ENCODE results near the gene TLL2.
"Not testable (repeated sequence)": the region's sequence is repeated elsewhere in the genome, so short reads cannot be mapped to it uniquely, and the experiment has no call there.

The TLL2 gene

DNA sequence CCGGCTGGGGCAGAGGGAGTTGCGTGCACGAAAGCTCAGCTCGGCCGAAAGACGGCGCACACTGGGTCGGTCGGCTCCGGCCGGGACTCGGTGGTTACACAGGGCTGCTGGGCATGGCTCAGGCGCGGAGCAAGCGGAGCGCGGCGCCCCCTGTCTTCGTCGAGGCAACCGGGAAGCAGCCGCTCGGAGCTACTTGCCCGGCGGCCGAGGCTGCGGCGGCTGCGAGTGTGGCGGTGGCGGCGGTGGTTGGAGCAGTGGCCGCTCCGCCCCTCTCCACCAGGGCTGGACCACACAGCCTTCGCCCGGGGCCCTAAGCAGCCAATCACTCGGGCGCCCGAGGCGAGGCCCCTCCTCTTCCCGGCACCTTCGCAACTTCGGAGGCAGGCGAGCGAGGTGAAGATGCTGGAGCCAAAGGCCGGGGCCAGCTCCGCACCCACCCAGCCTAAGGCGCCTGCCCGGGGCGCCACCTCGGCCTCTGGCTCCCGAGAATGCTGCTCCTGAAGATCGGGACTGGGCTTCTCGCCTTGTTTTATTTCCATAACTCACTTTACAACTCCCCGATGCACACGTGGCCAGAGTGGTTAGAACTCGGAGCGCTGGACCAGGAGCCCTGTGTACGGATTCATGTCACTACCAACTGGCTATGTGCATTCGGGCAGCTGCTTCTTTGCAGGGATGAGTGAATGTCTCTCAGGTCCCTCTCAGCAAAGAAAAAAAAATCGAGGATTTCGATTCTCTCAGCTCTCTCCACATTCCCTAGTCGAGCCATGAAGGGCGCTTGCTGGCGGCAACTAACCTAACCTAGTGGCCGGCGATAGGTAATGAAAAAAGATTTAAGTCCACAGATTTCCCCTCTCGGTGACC, at the start of gene TLL2:
TSS of gene TLL2 (minus strand) at position 229 of the 864 bp plus-strand sequence. CDS start 241 bp downstream, outside the sequence.
- peak; percentile 78 for DNase-seq (ENCODE audit: low spot score)

DNA sequence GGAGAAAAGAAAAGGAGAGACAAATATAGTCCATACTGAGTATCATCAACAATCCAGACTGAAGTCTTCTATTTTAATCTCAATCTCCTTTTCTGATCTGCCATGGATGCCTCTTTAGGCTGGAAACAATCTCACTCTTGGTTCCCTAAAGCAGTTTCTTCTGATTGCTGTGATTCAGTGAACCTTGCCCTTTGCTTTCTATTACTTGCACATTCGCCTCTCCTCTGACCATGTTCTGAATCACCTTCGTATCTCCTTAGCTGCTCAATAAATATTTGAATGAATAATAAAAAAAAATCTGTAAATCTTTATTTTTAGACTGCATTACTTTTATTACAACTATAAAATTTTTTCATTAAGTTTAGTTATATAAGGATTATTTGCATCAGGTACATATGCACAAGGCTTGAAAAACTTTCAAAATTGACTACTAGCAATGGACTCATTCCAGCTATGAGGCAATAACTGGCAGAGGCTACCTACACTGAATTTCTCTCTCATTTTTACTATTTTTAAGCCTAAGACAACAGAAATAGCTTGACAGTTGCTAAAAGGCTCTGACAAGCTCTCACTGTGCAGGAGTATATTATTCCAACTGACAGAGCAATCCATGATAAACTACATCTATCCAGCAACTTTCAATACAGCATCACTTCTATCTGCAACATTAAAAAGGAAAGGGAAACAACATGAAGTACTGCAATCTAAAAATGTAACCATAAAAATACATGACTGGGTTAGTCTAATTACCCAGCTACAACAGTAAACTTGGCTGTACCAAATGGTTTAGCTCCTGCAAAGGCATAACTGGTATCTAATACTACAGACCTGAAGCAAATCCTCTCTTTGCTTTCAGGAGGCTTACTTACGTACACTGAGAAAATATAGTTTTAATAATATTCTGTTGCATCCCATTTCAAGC, 47.5 kb upstream of the TLL2 start:
- no peak for DNase-seq (ENCODE audit: low spot score)

- DNase-seq (ENCODE audit: low spot score) = no peak
These were observed 46.8 kb upstream of the TLL2 start for GRCh38 chr10:96560489-96560888.

DNA sequence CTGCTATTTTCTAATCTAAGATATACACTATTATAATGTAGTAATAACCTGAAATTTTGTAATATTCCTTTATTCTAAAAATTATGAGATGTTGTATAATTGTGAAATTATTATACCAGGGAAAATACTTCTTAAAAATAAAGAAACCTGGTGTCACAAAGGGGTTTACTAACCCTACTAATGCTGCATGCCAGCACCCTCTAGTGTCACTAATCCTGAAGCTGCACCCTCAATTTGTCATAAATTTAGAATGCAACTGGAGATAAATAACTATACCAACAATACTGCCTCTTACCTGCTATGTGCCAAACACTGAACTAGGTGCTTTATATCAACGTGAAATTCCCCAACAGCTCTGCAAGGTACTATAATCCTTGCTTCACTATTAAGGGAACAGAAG, 42.3 kb upstream of the TLL2 start:
- no peak for DNase-seq (ENCODE audit: low spot score)

- no peak for DNase-seq (ENCODE audit: low spot score)
These were observed 41.6 kb upstream of the TLL2 start for GRCh38 chr10:96555330-96555729.

DNA sequence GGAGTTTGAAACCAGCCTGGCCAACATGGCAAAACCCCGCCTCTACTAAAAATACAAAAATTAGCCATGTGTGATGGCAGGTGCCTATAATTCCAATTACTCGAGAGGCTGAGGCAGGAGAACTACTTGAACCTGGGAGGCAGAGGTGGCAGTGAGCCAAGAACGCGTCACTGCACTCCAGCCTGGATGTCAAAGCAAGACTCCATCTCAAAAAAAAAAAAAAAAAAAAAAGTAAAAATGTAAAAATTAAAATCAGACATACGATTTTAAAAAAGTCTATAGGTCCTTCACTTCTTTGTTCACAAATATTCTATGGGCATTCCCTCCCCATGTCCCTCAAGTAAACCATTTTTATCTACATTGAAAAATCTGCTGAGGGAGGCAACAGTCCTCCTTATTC, 34.9 kb upstream of the TLL2 start:
- DNase-seq (ENCODE audit: low spot score) = no peak

GRCh38 chr10:96545558-96545957, 31.8 kb upstream of the TLL2 start:
- DNase-seq (ENCODE audit: low spot score) = not testable (repeated sequence)

- DNase-seq (ENCODE audit: low spot score) = no peak
These were observed 28.2 kb upstream of the TLL2 start for GRCh38 chr10:96541921-96542320.

DNA sequence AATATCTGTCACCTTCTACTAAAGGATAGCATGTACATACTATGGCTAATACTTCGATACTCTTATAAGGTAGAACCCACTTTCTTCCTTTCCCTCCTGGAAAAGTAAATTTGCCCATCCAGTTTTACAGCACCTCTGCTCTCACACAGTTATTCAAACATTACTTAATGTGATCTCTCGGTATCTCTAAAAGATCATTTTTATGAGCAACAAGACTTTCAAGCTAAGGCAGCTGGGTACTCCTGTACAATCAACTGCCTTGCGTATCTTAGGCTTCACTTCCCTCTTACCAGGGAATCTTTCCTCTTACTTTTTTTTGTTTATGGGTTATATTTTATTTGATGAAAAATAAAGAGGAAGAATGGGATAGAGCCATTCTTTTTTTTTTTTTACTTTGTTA, 26.5 kb upstream of the TLL2 start:
- DNase-seq (ENCODE audit: low spot score) = no peak

GRCh38 chr10:96538683-96539082, 25.0 kb upstream of the TLL2 start:
- DNase-seq (ENCODE audit: low spot score) = no peak

DNA sequence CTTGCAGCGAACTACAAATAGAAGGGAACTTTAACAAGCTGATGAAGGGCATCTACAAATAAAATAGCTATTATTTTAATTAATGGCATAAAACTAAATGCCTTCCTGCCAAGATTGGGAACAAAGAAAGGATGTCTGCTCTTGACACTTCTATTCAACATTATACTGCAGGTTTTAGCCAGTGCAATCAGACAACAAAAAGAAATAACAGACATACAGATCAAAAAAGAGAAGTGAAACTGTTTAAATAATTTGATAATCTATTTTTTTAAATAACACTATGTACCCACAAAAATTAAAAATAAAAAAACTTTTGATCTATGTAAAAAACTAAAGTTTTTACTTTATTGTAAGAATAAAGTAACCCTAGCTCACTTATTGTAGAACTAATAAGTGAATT, 22.4 kb upstream of the TLL2 start:
- DNase-seq (ENCODE audit: low spot score) = no peak

DNA sequence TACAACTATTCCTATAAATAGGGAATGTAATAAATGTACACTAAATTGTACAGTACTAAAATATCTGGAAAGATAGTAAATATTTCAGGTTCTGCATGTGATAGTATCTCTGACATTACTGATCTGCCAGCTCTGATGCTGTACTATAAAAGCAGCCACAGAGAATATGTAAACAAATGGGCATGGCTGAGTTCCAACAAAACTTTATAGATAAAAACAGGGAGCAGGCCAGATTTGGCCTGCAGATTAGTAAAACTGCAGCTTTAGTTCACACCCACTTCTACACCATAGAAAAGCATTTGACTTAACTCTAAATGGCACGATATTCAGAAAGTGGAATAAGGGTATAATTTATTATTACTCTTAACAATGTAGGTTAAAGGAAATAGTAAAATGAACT, 18.8 kb upstream of the TLL2 start:
- DNase-seq (ENCODE audit: low spot score) = no peak

DNA sequence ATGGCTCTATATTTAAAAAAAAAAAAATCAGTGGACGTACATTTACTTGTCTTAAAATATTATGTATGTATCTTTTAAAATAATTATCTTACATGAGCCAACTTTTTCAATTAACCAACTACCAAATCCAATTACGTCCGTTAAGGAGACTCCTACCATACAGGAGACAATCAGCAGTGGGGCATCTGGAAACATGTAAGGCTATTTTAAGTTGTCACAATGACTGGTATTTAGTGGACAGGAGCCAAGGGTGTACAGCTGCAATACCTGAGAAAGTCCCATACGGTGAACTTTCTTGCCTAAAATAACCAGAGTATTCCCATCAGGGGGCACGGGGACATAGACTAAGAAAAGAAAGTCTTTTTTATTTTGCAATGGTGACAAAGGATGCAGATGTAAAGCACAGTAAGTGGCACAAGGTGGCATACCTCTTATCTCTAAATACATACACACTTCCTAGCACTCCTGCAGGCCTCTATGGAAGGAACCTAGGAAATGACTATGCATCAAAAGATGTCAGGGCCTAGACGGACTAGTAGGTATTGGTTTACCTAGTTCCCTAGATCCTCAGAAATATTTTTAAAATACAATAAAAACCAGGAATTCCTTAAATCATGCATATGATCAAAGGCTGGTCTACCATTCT, 16.0 kb upstream of the TLL2 start:
- DNase-seq (ENCODE audit: low spot score) = no peak

- no peak for DNase-seq (ENCODE audit: low spot score)
These were observed 11.0 kb upstream of the TLL2 start for GRCh38 chr10:96524741-96525140.

- DNase-seq (ENCODE audit: low spot score) = no peak
These were observed 3.6 kb upstream of the TLL2 start for GRCh38 chr10:96517284-96517683.

DNA sequence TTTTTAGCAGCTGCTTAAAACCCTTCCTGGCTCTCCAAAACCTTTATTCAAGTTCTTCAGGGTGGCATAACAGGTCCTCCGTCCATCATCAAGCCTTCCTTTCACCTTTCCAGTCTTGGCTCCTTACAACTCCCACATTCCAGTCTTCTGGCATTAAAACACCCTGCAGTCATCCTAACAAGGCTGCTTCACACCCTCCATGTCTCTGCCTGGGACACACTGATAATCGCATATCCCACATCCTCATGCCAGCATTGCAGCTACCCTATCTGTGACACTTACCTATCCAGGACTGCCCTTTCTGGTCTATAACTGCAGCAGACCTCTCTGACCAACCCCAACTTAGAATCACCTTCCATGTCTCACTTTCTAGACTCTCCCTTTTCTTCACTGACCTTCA, 2.6 kb upstream of the TLL2 start:
- no peak for DNase-seq (ENCODE audit: low spot score)

DNA sequence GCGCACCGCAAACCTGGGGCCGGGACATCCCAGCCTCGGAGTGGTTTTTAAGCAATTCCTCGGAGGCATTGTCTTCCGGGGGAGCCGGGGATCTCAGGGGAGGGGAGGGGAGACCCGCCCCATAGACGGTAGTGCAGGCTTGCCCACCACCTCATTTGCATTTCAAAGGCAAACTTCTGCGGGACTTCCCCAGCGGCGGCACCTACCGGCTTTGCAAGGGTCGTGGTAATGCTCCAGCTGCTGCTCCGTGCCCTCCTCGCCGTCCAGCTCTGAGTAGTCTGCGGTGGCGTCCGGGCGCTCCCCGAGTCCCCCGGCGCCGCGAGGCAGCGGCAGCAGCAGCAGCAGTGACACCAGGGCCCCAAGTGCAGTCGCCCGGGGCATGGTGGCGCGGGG, 425 bp downstream of the TLL2 start:
- DNase-seq (ENCODE audit: low spot score) = peak; percentile 33

DNA sequence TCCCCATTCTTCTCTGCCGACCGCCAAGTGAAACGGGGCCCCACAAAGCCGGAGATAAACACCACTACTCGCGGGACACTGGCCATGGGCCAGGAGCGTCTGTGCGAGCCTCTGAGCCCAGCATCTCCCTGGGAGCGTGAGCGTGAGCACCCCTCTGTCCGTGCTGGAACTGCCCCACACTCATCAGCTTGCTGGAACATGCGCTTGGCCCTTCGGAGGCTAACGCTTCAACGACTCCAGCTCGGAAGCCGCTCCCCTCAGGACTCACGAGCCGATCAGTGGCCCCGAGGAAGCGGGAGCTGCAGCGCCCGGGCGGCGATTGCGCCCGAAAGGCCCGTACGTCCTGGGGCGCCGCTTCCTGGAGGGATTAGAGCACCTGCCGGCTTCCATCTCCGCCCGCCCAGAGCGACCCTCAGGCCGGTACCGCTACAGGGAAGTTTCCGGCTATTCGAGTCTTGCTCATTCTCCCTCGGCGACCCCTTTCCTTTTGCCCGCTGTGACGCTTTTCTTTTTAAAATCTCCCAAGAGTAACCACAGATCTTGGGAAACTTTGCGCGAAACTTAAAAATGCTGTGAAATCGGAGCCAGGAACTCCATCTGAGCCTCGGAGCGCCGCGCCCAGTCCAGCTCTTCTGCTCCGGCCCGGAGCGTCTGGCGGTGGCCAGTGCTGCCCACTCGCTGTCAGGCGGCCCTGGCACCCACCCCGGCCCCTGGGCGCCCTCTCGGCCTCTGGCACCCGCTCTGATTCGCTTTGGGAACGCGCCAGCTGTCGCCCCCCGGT, 1.0 kb downstream of the TLL2 start:
- DNase-seq (ENCODE audit: low spot score) = no peak

DNA sequence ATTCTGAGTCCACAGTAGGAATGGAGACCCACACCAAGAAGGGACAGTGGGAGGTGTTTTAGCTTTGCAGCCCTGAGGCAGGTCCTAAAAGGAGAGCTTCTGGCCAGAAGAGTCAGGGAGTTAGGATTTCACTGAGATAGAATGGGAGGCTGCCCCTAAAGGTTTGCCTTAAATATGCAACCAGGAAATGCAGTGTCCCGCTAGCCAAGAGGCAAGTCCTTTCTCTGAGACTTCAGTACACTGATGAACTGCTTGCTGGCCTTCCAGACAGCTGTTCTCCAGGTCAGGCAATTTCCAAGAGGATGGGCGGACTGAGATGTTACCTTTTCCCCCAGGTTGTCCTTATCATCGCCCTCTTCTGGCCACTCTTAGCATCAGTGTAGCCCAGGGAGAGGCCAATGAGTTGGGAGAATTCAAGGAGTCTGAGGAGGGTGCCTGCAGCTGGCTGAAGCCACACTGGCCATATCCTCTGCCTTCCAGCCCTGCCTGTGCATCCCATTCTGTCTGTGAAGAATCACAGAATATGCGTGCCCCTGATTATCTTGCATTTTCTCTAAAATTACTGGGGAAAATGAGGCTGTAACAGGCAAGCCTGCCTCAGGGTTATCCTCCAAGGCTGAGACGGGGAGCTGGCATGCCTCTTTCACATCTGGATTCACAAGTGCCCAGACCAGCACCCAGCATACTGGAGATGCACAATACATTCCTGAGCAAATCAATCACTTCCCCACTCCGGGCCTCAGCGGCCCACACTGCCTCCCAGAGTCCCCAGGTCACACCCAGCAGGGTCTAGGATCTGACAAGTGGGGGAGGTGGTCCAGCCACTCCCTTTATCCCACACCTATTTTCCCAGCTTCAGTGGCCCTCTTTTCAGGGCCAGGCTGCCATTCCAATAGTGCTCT, 2.4 kb downstream of the TLL2 start:
- DNase-seq (ENCODE audit: low spot score) = peak; percentile 30

- DNase-seq (ENCODE audit: low spot score) = no peak
These were observed 4.6 kb downstream of the TLL2 start for GRCh38 chr10:96509017-96509641.
